Measurements from ENCODE around the gene LRTM2. TPM values are rescaled to one million over a fixed set of nuclear protein-coding genes. Genes with fewer than 3 reads are reported as not detected.

LRTM2 gene
- total and polyA plus RNA-seq, 8 donors = not detected

DNA sequence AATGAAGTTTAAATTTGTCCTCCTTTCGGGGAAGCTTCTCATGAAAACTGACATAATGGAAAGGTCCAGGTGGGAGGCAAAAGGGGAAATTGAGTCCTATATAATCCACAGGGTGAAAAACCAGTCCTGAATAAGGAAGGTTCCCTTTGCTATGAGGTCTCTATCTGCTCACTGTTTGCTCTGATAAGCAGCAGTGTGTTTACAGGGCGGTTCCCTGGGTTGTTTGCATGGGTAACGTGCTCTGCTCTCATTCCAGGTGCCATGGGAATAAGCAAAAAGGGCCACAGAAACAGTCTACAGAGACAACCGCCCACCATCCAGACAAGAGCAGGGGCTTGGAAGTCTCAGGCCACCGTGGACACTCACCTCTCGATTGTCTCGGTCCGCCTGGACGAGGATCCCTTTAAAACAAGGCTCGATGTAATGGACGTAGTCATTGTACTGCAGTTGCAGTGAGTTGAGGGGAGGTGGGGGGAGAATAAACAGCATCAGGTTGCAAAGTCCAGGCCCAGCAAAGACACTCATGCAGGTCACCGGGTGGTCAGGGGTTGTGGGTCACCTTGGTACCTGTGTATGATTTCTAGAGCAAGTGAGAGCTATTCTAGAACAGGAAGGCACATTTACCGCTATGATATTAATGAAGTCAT lies 65.4 kb downstream of the LRTM2 start:
- no peaks in the 10 kb centered on the region for H3K9me3 ChIP-seq
- intact Hi-C loops (cut with DNase I) = no loop called here
- DNase-seq = no peak
- TF ChIP-seq, protein P1, sequence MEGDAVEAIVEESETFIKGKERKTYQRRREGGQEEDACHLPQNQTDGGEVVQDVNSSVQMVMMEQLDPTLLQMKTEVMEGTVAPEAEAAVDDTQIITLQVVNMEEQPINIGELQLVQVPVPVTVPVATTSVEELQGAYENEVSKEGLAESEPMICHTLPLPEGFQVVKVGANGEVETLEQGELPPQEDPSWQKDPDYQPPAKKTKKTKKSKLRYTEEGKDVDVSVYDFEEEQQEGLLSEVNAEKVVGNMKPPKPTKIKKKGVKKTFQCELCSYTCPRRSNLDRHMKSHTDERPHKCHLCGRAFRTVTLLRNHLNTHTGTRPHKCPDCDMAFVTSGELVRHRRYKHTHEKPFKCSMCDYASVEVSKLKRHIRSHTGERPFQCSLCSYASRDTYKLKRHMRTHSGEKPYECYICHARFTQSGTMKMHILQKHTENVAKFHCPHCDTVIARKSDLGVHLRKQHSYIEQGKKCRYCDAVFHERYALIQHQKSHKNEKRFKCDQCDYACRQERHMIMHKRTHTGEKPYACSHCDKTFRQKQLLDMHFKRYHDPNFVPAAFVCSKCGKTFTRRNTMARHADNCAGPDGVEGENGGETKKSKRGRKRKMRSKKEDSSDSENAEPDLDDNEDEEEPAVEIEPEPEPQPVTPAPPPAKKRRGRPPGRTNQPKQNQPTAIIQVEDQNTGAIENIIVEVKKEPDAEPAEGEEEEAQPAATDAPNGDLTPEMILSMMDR (IDR thresholded peaks at IDR 0.05) = no peak
- H3K27me3 ChIP-seq = peaks cover 0 to 13% of the 10 kb centered on the region in 2 donors
- H3K4me1 ChIP-seq = no peaks in the 10 kb centered on the region
- H3K36me3 ChIP-seq = no peaks in the 10 kb centered on the region
- ATAC-seq = no peak
- H3K4me3 ChIP-seq = no peak overlapping the region
- no peak overlapping the region for H3K27ac ChIP-seq

Other genes starting within 250 kb of the LRTM2 start
- 10 to 100 TPM; 11.5 to 15.5 TPM for gene FBXL14, start 226.0 kb upstream of the LRTM2 start, total RNA-seq
- gene FBXL14, start 226.0 kb upstream of the LRTM2 start, polyA plus RNA-seq (ENCODE audit: insufficient read length in 6 of 6) = 10 to 100 TPM in 3 of 6 donors, 1 to 10 TPM in 3; 7.5 to 11.0 (median 10.0) TPM
- gene WNT5B, start 191.3 kb upstream of the LRTM2 start, total RNA-seq = 1 to 10 TPM; 3.3 to 4.5 TPM
- 1 to 10 TPM; 5.8 to 8.8 (median 7.4) TPM for gene WNT5B, start 191.3 kb upstream of the LRTM2 start, polyA plus RNA-seq (ENCODE audit: insufficient read length in 6 of 6)
- gene ADIPOR2, start 129.5 kb upstream of the LRTM2 start, total RNA-seq = 10 to 100 TPM; 52.9 to 66.8 TPM
- gene ADIPOR2, start 129.5 kb upstream of the LRTM2 start, polyA plus RNA-seq (ENCODE audit: insufficient read length in 6 of 6) = 10 to 100 TPM; 37.0 to 42.7 (median 40.7) TPM
- gene CACNA2D4, start 98.1 kb downstream of the LRTM2 start, total RNA-seq = 1 to 10 TPM; 2.6 to 6.5 TPM
- 1 to 10 TPM; 1.5 to 2.8 (median 1.8) TPM for gene CACNA2D4, start 98.1 kb downstream of the LRTM2 start, polyA plus RNA-seq (ENCODE audit: insufficient read length in 6 of 6)
- gene DCP1B, start 183.9 kb downstream of the LRTM2 start, total RNA-seq = 10 to 100 TPM in 1 of 2 donors, 1 to 10 TPM in 1; 9.8 to 11.2 TPM
- 10 to 100 TPM; 25.2 to 33.4 (median 29.8) TPM for gene DCP1B, start 183.9 kb downstream of the LRTM2 start, polyA plus RNA-seq (ENCODE audit: insufficient read length in 6 of 6)
- gene CACNA1C, start 232.4 kb downstream of the LRTM2 start, total RNA-seq = 10 to 100 TPM; 12.0 to 21.9 TPM
- gene CACNA1C, start 232.4 kb downstream of the LRTM2 start, polyA plus RNA-seq (ENCODE audit: insufficient read length in 6 of 6) = 10 to 100 TPM; 11.9 to 16.6 (median 14.2) TPM

Measured in left lung (tissue), 10 donors.